Astrocyte (in vitro differentiated cells and primary cell): ENCODE measurements around the gene KDM4F. TPM values are rescaled to one million over a fixed set of nuclear protein-coding genes. Genes with fewer than 3 reads are reported as not detected.
A peak's percentile ranks its signal among the peaks of the same experiment; 100 is the strongest.

Experiments
- DNase-seq: peaks from one replicate; pipeline ENCODE4 v3.0.0-alpha.2; 2010; ENCODE audit warnings: low read depth
- FAIRE-seq: peaks from 2 replicates; lab custom pipeline; 2011; peaks lifted over from hg19 to GRCh38; lab: Jason Lieb, UNC
- H2AFZ ChIP-seq: 2 replicates; pipeline ENCODE4 v1.6.0; 2012; ENCODE audit warnings: low read depth, low read length, inconsistent platforms
- H3K27ac ChIP-seq: 2 replicates; pipeline ENCODE4 v1.5.1; 2011; ENCODE audit warnings: low read depth, low read length, inconsistent platforms
- H3K27me3 ChIP-seq: 2 replicates; pipeline ENCODE4 v1.6.0; 2011; ENCODE audit warnings: low read length, inconsistent platforms; ENCODE audit not compliant: insufficient read depth
- H3K36me3 ChIP-seq: 2 replicates; pipeline ENCODE4 v1.5.1; 2011; ENCODE audit warnings: low read length, inconsistent platforms; ENCODE audit not compliant: insufficient read depth
- H3K4me1 ChIP-seq: 2 replicates; pipeline ENCODE4 v1.5.1; 2011; ENCODE audit warnings: low read length, inconsistent platforms; ENCODE audit not compliant: insufficient read depth
- H3K4me2 ChIP-seq: 2 replicates; pipeline ENCODE4 v1.6.0; 2012; ENCODE audit warnings: low read length, inconsistent platforms
- H3K4me3 ChIP-seq: 2 replicates; pipeline ENCODE4 v1.5.1; 2011; ENCODE audit warnings: low read depth, mild to moderate bottlenecking, low read length, inconsistent platforms; ENCODE audit not compliant: insufficient read depth
- H3K79me2 ChIP-seq: 2 replicates; pipeline ENCODE4 v1.6.0; 2012; ENCODE audit warnings: mild to moderate bottlenecking, low read length, inconsistent platforms; ENCODE audit not compliant: insufficient read depth
- H3K9ac ChIP-seq: 2 replicates; pipeline ENCODE4 v1.6.0; 2012; ENCODE audit warnings: mild to moderate bottlenecking, low read length, inconsistent platforms
- H3K9me3 ChIP-seq: 2 replicates; pipeline ENCODE4 v1.5.1; 2012; ENCODE audit warnings: low read depth, mild to moderate bottlenecking, low read length, inconsistent platforms; ENCODE audit not compliant: insufficient read depth
- H4K20me1 ChIP-seq: 2 replicates; pipeline ENCODE4 v1.6.0; 2012; ENCODE audit warnings: low read length, inconsistent platforms; ENCODE audit not compliant: insufficient read depth
- H3K27ac Mint-ChIP-seq: one replicate; pipeline ENCODE4 v1.8.0; 2021; ENCODE audit warnings: mild to moderate bottlenecking, mixed read lengths; ENCODE audit not compliant: unreplicated experiment
- H3K27me3 Mint-ChIP-seq: one replicate; pipeline ENCODE4 v1.8.0; 2021; ENCODE audit warnings: low read depth, mixed read lengths; ENCODE audit not compliant: unreplicated experiment
- H3K36me3 Mint-ChIP-seq: one replicate; pipeline ENCODE4 v1.8.0; 2021; ENCODE audit warnings: low read depth, mixed read lengths; ENCODE audit not compliant: unreplicated experiment
- H3K4me1 Mint-ChIP-seq: one replicate; pipeline ENCODE4 v1.8.0; 2021; ENCODE audit warnings: low read depth, mixed read lengths; ENCODE audit not compliant: unreplicated experiment
- H3K4me3 Mint-ChIP-seq: one replicate; pipeline ENCODE4 v1.8.0; 2021; ENCODE audit warnings: mild to moderate bottlenecking, moderate library complexity, mixed read lengths; ENCODE audit not compliant: unreplicated experiment
- H3K9me3 Mint-ChIP-seq: one replicate; pipeline ENCODE4 v1.8.0; 2021; ENCODE audit warnings: mild to moderate bottlenecking, mixed read lengths; ENCODE audit not compliant: unreplicated experiment
- CTCF ChIP-seq: IDR thresholded peaks from 2 replicates; pipeline ENCODE4 v1.5.1; 2011; ENCODE audit warnings: low read depth, mild to moderate bottlenecking, inconsistent platforms, low read length, moderate library complexity; ENCODE audit not compliant: insufficient read depth
- EZH2 ChIP-seq: IDR thresholded peaks from 2 replicates; pipeline ENCODE4 v1.6.1; 2012; ENCODE audit warnings: mild to moderate bottlenecking, low read length, inconsistent platforms; ENCODE audit not compliant: insufficient read depth
- total RNA-seq: library from RNA; stranded (reverse); gene quantifications from 2 replicates; pipeline ENCODE4 v1.2.1, GENCODE V29; 2021

Gene KDM4F
- total RNA-seq, 1 donor from 2014 or later, result not detected

- Histone ChIP-seq H3K4me3 (no peak overlapping the region), H3K27ac (no peak overlapping the region), H4K20me1 (no peaks in the 10 kb centered on the region), H3K36me3 (no peaks in the 10 kb centered on the region), H2AFZ (no peak overlapping the region), H3K4me1 (no peaks in the 10 kb centered on the region), H3K9me3 (no peaks in the 10 kb centered on the region), H3K27me3 (peaks cover 9% of the 10 kb centered on the region), H3K9ac (no peak overlapping the region), H3K79me2 (no peaks in the 10 kb centered on the region), H3K4me2 (no peak overlapping the region)
- peaks cover 4% of the 10 kb centered on the region for H3K4me1 Mint-ChIP-seq
- H3K4me3 Mint-ChIP-seq, result peak overlapping the region; percentile 17
- H3K9me3 Mint-ChIP-seq, result no peaks in the 10 kb centered on the region
- FAIRE-seq, result no peak
- peak overlapping the region; percentile 67 for H3K27ac Mint-ChIP-seq
- H3K27me3 Mint-ChIP-seq, result peaks cover 9% of the 10 kb centered on the region
- no peaks in the 10 kb centered on the region for H3K36me3 Mint-ChIP-seq
- DNase-seq, result no peak
- TF ChIP-seq CTCF, result no peak
- no peak for TF ChIP-seq EZH2
Observed at GRCh38 chr11:95059046-95059445, 9.8 kb downstream of the KDM4F start.

- H3K27me3 Mint-ChIP-seq, result no peaks in the 10 kb centered on the region
- no peak for DNase-seq
- FAIRE-seq, result no peak
- TF ChIP-seq EZH2 (no peak), CTCF (no peak)
- Histone ChIP-seq H3K79me2 (peaks cover 27% of the 10 kb centered on the region), H2AFZ (no peak overlapping the region), H3K4me2 (no peak overlapping the region), H3K36me3 (no peaks in the 10 kb centered on the region), H3K9ac (no peak overlapping the region), H3K27me3 (peaks cover 2% of the 10 kb centered on the region), H3K4me1 (peaks cover 11% of the 10 kb centered on the region), H3K4me3 (no peak overlapping the region), H3K27ac (no peak overlapping the region), H4K20me1 (peaks cover 6% of the 10 kb centered on the region), H3K9me3 (no peaks in the 10 kb centered on the region)
- H3K4me1 Mint-ChIP-seq, result peaks cover 9% of the 10 kb centered on the region
- no peak overlapping the region for H3K4me3 Mint-ChIP-seq
- no peaks in the 10 kb centered on the region for H3K9me3 Mint-ChIP-seq
- H3K27ac Mint-ChIP-seq, result no peak overlapping the region
- no peaks in the 10 kb centered on the region for H3K36me3 Mint-ChIP-seq
Observed at GRCh38 chr11:95065336-95065735, 16.1 kb downstream of the KDM4F start.

- Histone ChIP-seq H2AFZ (peak within 1 kb of the TSS; percentile 81), H3K27ac (peak within 1 kb of the TSS; percentile 90), H3K4me2 (peak within 1 kb of the TSS; percentile 93), H3K79me2 (peaks cover 33% of the 10 kb centered on the region), H3K27me3 (no peaks in the 10 kb centered on the region), H3K9ac (peak within 1 kb of the TSS; percentile 97), H3K4me1 (peaks cover 11% of the 10 kb centered on the region), H3K36me3 (no peaks in the 10 kb centered on the region), H4K20me1 (peaks cover 11% of the 10 kb centered on the region), H3K9me3 (no peaks in the 10 kb centered on the region), H3K4me3 (peak within 1 kb of the TSS; percentile 91)
- H3K27me3 Mint-ChIP-seq, result no peaks in the 10 kb centered on the region
- TF ChIP-seq EZH2 (no peak), CTCF (no peak)
- no peak for DNase-seq
- peaks cover 14% of the 10 kb centered on the region for H3K4me1 Mint-ChIP-seq
- no peaks in the 10 kb centered on the region for H3K9me3 Mint-ChIP-seq
- peak within 1 kb of the TSS; percentile 100 for H3K4me3 Mint-ChIP-seq
- no peak for FAIRE-seq
- H3K36me3 Mint-ChIP-seq, result no peaks in the 10 kb centered on the region
- peak within 1 kb of the TSS; percentile 99 for H3K27ac Mint-ChIP-seq
Observed at GRCh38 chr11:95066716-95067038, 17.5 kb downstream of the KDM4F start, which contains the start of gene SRSF8. TSS of gene SRSF8 (plus strand) at chr11:95066919. CDS start at chr11:95067227, 308 bp downstream.
